HL-60/S4 treated with phorbol 12-myristate 13-acetate at 8.2 ng/mL for 4 days and 3 days (cell line): Measurements from ENCODE around the gene ADH6.
"Not testable (repeated sequence)": the region's sequence is repeated elsewhere in the genome, so short reads cannot be mapped to it uniquely, and the experiment has no call there.

Experiments used
- in situ Hi-C: fragments of 300-500 bp; cut with MboI; formaldehyde crosslinking; loops from 2 replicates; pipeline ENCODE4 v1.15.0; 2022; ENCODE audit warnings: low sequenced_read_pairs

The ADH6 gene

DNA sequence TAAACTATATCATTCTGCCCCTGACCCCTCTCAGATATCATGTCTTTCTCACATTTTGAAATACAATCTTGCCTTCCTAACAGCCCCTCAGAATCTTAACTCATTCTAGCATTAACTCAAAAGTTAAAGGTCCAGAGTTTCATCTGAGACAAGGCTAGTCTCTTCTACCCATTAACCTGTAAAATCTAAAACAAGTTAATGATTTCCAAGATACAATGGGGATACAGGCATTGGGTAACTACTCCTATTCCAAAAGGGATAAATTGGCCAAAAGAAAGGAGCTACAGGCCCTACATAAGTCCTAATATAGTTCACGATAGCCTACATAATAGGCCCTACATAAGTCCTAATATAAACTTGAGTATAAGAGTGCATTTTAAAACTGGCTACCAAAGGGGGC, 18.9 kb downstream of the ADH6 start:
- in situ Hi-C loops, result no loop called here

DNA sequence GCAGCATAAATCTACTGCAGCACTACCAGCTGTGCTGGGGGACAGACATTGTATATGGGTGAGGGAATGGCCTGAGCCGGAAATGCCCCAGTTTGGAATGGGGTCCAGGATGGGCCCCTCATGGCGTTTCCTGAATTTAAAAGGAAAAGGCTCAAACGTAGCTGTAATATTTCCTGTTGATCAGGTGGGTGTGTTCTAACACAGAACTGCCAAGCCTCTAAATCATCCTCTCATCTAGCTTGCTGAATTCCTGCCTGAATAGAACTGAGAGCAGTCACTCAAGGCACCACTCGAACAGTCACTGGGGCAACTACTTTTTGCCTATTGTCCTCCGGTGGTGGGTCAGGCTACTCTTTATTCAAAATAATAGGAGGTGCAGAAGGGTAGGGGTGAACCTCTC, 28.7 kb downstream of the ADH6 start:
- in situ Hi-C loops, result no loop called here

DNA sequence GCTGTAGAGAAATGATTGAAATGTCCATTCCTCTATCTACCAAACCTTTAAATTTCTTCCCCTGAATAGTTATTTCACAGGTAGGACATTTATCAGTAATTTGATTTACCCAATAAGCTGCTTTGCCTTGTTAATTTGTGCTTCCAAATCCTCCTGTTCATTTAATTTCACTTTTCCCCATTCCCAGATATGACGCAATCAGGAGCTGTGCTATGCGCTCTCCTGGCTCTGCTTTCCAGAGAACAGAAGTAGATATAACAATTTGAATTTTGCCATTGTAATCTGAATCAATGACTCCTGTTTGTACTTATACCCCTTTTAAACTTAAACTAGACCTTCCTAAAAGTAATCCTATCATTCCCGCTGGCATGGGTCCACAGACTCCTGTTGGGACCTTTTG, 29.1 kb downstream of the ADH6 start:
- in situ Hi-C loops, result not testable (repeated sequence)

- in situ Hi-C loops, result no loop called here
These were observed 33.0 kb downstream of the ADH6 start for GRCh38 chr4:99186029-99186428.

GRCh38 chr4:99185581-99185980, 33.5 kb downstream of the ADH6 start:
- in situ Hi-C loops, result no loop called here

- in situ Hi-C loops, result no loop called here
These were observed 38.5 kb downstream of the ADH6 start for GRCh38 chr4:99180382-99181070.

GRCh38 chr4:99179626-99180025, 39.4 kb downstream of the ADH6 start:
- in situ Hi-C loops, result no loop called here

DNA sequence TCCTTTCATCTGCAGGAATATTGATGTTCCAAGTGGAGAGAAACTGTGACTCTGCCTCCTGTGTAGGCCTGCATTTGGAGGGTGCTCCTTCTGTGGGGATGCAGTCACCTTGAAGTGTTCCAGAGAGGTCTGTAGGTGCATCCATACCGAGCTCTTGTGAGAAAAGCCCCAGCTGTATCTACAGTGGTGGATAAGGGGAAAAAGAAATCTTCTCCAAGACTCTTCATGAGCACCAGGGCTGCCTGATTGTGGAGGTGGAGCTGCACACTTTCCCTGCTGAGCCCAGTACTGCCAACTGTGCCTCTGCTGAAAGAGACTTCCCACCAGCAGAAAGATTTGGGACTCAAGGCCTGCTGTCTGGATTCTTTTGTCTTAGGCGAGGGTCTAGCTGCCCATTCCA, 39.9 kb downstream of the ADH6 start:
- in situ Hi-C loops, result no loop called here

DNA sequence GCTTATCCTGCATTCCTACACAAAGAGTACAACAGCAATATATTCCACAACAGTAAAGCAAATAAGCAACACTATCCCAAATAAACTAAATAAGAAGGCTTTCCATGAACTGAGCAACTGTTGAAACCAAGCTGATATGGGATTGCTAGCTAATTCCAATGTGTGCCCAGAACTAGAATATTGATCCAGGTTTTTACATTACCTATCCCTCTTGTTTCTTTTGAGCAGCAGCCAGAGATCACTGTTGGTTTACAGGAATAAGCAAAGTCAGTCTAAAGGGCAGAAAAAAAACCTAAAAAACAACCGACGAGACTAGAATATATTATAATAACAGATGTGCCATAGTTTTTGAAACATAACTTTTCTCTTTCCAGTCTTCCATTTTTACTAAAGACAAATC, 52.5 kb downstream of the ADH6 start:
- in situ Hi-C loops, result no loop called here

DNA sequence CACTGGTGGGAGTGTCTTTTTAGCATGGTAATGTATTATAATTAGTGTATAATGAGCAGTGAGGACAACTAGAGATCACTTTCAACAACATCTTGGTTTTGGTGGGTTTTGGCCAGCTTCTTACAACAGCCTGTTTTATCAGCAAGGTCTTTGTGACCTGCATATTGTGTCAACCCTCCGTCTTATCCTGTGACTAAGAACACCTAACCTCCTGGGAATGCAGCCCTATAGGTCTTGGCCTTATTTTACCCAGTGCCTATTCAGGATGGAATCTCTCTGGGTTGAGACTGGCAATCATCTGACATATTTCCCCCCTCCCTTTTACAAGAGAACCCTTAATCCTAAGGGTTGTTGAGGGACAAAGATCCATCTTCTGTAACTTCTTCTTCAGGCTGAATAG, 53.1 kb downstream of the ADH6 start:
- in situ Hi-C loops, result no loop called here

- in situ Hi-C loops, result no loop called here
These were observed 57.5 kb downstream of the ADH6 start for GRCh38 chr4:99161373-99162099.

GRCh38 chr4:99159699-99160098, 59.3 kb downstream of the ADH6 start:
- in situ Hi-C loops, result no loop called here

DNA sequence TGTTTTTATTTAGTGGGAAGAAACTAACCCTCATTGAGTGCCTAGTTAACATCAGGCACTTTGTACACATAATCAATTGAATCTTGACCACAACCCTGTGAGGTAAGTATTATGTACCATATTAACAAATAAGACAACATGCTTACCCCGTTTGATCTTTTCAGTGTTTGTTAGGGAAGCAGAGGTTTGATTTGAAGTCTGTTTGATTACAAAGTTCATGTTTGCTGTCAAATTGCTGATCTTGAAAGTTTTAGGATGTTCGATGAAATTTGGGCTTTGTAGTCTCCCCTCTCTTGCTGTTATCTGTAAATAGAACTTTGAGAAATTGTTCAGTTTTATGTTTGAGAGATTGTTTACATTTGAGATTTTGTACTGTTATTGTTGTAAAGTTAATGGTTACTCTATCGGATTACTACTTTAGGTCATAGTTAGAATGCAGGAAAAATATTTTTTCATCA, 61.5 kb downstream of the ADH6 start:
- in situ Hi-C loops, result no loop called here

DNA sequence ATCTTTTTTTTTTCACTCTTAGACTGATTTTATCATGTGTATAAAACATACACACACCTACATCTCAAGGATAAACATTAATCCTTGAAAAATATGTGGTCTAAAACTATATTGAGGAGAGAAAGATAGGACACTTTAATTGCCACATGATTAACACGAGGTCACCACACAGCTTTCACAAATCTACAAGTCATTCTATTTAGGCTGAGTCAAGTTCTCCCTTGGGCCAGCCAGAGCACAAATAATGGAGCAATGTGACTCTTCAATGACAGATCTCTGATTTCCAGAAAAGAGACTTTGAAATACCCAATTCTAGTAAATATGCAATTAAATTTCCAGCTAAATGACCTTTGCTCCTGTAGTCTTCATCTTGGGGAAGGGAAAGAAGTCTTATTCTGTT, 62.1 kb downstream of the ADH6 start:
- in situ Hi-C loops, result no loop called here

DNA sequence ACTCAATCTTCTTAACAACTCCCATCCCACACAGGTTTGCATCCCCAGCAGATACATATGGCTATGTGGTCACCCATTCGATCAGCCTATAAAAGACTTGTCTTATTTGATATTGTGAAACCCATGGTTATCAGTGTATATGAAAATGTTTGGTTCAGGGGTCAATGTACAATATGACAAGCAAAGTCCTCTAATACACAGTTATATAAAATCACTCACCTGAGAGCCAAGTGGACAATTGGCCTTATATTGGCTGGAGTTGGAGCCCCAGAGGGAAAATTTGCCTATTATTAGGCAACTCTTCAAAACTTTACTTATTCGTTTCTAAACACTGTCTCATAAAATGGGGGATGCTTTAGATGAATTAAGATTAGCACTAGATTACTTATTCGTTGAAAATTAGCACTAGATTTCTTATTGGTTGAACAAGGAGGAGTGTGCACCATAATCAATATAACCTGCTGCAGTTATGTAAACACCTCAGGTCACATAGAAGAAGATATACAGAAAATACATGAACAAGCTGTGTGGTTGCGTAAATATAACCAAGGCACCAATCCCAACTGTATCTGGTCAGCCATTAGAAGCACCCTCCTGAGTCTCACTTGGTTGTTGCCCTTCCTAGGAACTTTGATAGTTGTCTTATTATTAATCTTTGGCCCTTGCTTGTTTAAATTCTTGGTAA, 64.2 kb downstream of the ADH6 start:
- in situ Hi-C loops, result no loop called here
